Measurements from ENCODE around the gene PSMD12. TPM values are rescaled to one million over a fixed set of nuclear protein-coding genes. Genes with fewer than 3 reads are reported as not detected.

Gene PSMD12
- total and polyA plus RNA-seq, 9 of the 15 experiments (the other 6 are each of a cell fraction or from before 2014, with no cell fraction given) = 36.6 to 150 (median 65.5) TPM

- H2AFZ ChIP-seq (ENCODE audit: low read depth, low read length) = peak overlapping the region; percentile 77
- POLR2A ChIA-PET = interaction anchor here (1.6 kb wide), 1 partner anchor 14 kb away, joined by 5 read pairs; no protein-coding TSS in a partner anchor
- intact Hi-C loops (cut with micrococcal nuclease) (no loop called here), in situ Hi-C loops (cut with MboI) (no loop called here)
- WGBS (ENCODE audit: insufficient coverage, low coverage, missing lambda C conversion rate) = 0% methylated on average over 3 of the region's 3 CpGs
- peaks cover 2 to 4% of the 10 kb centered on the region in 2 experiments; a peak in 2 of 5 replicates for H3K4me1 ChIP-seq (replicated peaks in 1 of 2; ENCODE audit: control insufficient read depth in 2 of 2, insufficient read depth in 2 of 2, low read length in 2 of 2)
- CTCF ChIA-PET (ENCODE audit: low intra/inter-chr PET ratio) = no interaction called here
- H3K27ac ChIP-seq (ENCODE audit: extremely low read depth, low read depth, low read length) = no peak overlapping the region
- no peaks in the 10 kb centered on the region for H3K36me3 ChIP-seq (ENCODE audit: control insufficient read depth, insufficient read depth, low read length)
- H3K4me2 ChIP-seq (ENCODE audit: insufficient read depth, low read length) = peak overlapping the region; percentile 25; the same call in 1 of the 2 replicates
- H3K9me1 ChIP-seq (ENCODE audit: control insufficient read depth, insufficient read depth, low read length) = no peaks in the 10 kb centered on the region
- no peaks in the 10 kb centered on the region for H3K9me3 ChIP-seq (replicated peaks; ENCODE audit: control insufficient read depth, insufficient read depth, low read depth, low read length)
- H3K27me3 ChIP-seq (ENCODE audit: control insufficient read depth in 2 of 2, insufficient read depth in 2 of 2, low read length in 2 of 2) = peaks cover 4 to 8% of the 10 kb centered on the region in 2 experiments; a peak in 2 of 5 replicates
- DNase-seq (ENCODE audit: extremely low read depth in 1 of 4, low spot score in 3 of 4) (peak in 2 of 4 experiments; percentile 36 to 62), FAIRE-seq (peak; percentile 87), ATAC-seq (peak; percentile 87)
- BruUV-seq (replicated peaks) = no TSS peak
- no peaks in the 10 kb centered on the region for H3K79me2 ChIP-seq (ENCODE audit: control insufficient read depth, insufficient read depth, low read length)
- H3K4me3 ChIP-seq = no peak overlapping the region
- H4K20me1 ChIP-seq (replicated peaks; ENCODE audit: control insufficient read depth, insufficient read depth, low read length) = no peaks in the 10 kb centered on the region; the same call in 1 of the 2 replicates
- H3K9ac ChIP-seq (ENCODE audit: insufficient read depth in 1 of 2, low read depth in 2 of 2, low read length in 2 of 2) = no peak overlapping the region
- TF ChIP-seq LARP7 (IDR thresholded peaks at IDR 0.05) (no peak), HDAC8 (tag; IDR thresholded peaks at IDR 0.05) (no peak), NR1H2 (CRISPR knock-in tag; IDR thresholded peaks at IDR 0.05) (no peak), GTF2B (IDR thresholded peaks at IDR 0.05; ENCODE audit: extremely low read depth, insufficient read length) (peak; percentile 37), CCNT2 (IDR thresholded peaks at IDR 0.05; ENCODE audit: borderline replicate concordance, extremely low read depth, insufficient read length, low read depth, low read length) (no peak), GATA2 (CRISPR knock-in tag; IDR thresholded peaks at IDR 0.05) (no peak), TFAP4 (CRISPR knock-in tag; IDR thresholded peaks at IDR 0.05; ENCODE audit: borderline replicate concordance) (no peak), TBP (optimal IDR thresholded peaks at IDR 0.05; ENCODE audit: low read depth, low read length) (peak; percentile 40), ATF3 (IDR thresholded peaks at IDR 0.05) (no peak), ATF3 (CRISPR knock-in tag; conservative IDR thresholded peaks at IDR 0.05) (no peak), HBP1 (CRISPR knock-in tag; IDR thresholded peaks at IDR 0.05) (no peak), ZNF740 (CRISPR knock-in tag; IDR thresholded peaks at IDR 0.05) (no peak), ZNF740 (tag; IDR thresholded peaks at IDR 0.05) (no peak), MCM5 (IDR thresholded peaks at IDR 0.05; ENCODE audit: low read depth) (no peak), PKNOX1 (IDR thresholded peaks at IDR 0.05) (peak; percentile 44; the same call in 1 of the 2 replicates)
Observed at GRCh38 chr17:67322042-67322787, 44.2 kb downstream of the PSMD12 start.

Data from K562 (cell line).